NCI-H1694 treated with DMSO at 0.1 percent for 48 hours (cell line): ENCODE results near the gene SOBP.
A peak's percentile ranks its signal among the peaks of the same experiment; 100 is the strongest.

ENCODE experiments used
- DNase-seq: peaks from one replicate; lab custom pipeline; 2025; lab: John Stamatoyannopoulos, UW

Gene SOBP

DNA sequence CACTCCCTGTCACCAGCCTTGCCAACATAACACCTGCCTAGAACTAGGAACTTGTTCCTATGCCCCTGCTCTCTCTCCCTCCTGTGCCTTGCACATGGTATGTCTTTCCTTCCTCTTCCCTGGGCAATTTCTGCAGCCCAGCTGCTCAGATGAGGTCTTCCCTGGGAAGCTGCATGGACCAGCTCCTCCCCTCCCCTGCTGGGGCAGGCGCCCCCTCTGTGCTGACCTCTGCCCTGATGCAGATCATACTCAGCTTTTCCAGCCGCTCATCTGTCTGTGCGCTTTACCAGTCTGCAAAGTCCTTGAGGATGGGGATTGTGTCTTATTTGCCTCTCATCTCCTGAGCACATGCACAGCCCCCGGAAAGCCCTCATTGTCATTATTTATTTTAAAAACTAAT, 172.4 kb downstream of the SOBP start:
- no peak for DNase-seq

DNA sequence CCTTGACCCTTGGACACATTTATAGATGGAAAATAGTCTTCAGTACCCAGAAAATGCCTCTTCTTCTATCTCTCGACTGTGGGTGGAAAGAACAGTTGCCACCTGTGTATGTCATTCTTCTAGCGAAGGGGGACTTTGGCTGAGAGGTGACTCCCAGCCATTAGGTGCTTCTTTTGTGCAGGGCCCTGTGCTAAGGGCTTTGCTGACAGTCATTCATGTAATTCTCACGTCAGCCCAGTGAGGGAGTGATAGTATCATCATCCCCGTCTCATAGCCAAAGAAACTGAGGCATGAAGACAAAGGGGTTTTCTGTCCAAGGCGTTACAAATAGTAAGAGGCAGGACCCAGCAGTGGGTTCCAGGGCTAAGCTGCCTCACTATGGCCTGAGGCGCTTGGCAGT, 173.4 kb downstream of the SOBP start:
- no peak for DNase-seq

DNA sequence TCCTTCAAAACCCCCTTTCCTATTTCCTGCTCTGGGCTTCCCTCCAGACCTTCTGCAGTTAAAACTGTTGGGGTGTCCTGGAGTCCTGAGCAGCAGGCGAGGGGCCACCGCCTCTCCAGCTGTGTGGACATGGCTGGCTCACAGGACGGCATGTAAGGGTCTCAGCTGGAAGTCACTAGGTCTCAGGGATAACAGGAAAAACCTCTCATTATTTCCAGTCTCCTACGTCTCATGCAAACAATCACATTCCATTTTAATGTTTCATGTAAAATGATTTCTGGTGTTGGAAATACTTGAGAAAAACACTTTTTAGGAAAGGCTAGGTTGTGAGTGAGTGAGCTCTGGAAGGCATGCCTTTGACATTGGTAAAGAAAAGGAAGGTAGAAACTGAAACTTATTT, 175.5 kb downstream of the SOBP start:
- DNase-seq = no peak

DNA sequence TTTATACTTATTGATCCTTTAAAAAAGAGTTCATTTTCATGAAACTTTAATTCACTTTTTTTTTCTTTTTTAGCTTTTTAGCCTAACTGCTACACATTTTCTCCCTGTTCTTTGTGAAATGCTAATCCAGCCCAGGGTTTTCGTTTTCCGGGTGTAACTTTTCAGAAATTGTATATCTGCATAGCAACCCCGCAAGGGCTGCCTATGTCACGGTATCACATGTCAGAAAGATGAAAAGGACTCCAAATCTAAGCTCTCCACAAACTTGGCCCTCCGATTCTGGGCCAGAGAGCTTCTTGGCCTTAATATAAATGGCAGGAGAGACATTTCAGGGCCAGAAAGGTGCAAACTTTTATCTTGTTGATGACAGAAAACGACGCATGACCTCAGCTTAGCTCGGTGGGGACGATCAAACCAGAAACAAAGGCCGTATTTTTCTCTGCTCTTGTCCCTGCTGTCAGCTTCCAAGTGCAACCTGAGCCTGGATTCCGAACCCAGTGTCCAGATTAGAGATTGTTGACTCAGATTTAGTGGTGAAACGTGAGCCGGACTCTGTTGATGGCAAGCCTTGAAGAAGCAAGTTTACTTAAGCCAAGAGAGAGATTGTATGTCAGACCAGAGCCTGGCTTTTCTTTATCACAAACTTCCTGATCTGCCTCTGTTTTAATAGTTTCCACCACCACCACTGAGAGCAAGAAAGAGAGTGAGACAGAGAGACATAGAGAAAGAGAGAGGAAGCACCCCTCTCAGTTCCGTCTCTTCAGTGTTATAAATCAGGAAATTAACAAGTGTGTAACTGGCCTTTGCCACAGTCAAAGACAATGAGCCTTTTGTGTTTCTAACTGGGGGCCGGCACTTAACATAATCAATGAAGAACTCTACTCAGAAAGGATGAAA, 176.4 kb downstream of the SOBP start:
- DNase-seq = no peak

DNA sequence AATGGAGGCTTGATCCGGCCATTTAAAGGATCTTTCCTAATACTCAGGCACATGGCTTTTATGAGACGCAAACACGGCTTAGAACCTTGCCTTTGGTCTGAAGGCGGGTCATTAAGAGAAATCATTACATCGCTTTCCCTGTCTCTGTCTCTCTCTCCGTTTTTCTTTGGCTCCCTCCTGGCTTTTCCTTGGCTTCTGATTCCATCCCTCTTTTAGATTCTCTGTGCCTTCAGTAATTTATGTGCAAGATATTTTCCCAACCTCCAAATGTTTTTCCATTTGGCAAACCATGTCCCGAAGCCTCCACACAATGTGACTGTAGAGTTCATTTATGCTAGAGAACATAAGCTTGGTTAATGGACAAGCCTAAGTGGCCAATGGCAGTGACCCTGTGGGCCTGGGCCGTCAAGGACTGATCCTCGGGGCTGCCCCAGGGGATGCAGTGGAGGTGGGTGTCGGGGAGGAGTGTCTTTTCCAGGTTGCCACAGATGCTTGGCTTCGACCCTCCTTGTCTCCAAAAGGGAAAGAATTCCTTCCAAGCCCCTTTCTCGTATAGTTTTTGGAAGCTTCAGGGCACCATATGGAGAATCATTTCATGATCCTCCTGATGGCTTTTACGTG, 177.2 kb downstream of the SOBP start:
- DNase-seq = no peak

DNA sequence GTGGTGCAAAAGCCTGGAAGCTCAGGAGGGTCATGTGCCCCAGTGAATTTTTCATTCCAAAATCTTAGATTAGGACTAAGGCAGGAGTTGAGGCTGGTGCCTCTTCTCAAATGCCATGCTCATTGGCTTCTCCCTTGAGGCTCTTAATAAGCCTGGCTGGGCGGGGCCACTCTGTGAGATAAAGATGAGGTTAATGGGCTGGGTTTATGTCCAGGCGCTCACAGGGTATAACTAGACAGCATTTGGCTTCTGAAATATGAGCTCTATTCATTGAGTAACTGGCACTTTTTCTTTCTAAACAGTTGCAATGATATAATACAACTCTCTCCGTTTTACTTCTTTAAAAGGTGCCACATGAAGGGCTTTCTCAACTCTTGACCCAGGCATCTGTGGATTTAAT, 177.9 kb downstream of the SOBP start:
- DNase-seq = no peak

DNA sequence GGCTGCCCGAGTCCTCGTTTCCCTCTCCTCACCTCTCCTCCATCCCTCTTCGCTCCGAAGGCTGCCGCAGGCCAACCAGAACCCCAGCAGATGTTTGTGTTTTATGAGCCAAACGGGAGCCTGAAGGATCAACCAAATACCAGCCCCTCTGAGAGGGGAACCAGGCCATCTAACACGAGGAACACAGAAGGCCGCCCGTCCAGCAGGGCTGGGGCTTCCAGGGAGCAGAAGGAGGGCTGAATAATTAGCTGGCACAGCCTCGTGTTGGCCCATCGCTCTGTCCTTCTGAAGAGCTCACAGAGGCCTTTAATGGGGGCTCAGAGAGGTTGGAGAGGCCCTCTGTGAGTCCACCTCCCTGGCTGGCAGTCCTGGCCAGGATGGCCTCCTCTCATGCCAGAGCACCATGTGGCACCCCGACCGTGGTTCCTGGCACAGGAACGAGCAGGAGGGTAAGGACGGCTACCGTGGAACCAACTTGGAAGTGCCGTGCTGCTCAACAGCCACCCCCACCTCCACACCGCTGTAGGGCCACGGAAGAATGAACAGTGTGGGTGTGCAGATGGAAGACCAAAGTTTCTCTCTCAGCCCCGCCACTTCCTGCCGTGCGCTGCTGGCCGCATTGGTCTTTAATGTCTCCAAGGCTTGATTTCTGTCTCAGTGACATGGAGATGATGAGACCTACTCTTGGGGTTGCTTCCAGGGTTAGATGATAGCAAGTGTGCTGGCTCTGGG, 179.0 kb downstream of the SOBP start:
- no peak for DNase-seq

DNA sequence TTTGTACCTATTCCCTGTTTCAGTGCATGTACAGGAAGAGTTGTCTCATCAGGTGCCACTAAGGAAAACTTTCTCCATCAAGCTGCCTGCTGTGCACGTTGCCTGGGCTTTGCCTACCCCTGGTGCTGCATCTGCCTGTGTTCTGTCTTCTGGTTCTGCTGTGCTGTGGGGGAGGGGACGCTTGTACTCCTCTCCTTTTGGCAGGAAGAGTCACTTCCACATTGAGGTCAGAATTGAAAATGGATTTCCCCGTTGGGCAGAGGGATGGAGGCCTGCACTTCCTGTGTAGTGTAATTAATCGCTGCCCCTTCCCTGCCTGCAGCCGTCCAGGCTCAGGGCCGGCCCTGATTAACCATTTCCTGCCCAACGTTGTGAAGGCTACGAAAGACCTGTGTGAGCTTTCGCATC, 180.9 kb downstream of the SOBP start:
- no peak for DNase-seq

DNA sequence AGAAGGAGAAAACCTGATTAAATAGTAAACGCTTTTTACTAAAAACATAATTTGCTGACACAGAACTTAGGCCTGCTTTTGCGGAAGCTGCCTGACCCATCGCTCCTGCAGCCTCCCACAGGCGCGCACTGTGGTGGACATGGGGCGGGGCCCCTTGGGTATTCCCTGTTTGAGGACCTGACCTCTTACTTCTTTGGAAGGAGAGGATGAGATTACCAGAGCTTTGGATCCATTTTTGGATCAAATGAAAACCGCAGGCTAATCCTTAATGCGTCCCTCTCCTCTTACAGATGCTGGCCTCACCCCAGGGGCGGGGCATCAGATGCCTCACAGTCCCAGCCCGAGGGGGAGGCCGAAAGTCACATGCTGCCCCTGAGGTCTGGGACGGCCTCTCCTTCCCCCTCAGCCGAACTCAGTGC, 183.2 kb downstream of the SOBP start:
- DNase-seq = no peak

DNA sequence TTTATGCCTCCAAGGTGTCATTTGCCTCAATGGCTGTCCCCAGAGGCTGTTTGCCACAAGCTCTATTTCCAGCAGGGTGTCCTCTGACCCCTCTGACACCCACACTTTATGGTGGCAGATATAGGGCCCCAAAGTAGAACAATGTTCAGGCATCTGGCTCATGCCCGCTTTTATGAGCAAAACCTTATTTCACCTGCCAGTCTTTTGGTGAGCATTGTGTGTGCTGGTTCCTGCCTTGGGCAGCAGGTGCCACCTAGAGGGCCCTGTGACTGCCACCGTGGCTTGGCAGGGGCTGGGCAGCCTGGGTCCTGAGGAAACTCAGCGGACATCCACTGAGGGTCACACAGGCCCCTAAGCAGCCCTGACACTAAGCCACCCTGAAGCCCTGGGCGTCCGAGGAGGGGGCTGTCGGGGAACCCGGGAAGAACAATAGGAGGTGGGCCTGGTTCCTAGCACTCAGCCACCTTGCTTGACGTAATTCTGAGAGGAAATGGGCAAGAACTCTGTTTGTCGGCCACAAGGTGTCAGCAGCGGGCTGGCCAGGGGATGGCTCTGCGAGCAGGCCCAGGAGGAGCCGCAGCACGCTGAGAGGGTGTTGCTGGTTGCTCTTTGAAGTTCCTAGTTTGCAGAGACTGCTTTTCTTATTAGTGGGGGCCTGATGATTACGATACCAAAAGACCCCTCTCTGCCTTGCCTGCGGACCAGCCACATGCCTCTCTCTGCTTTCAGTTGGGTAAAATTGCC, 185.2 kb downstream of the SOBP start:
- peak; percentile 72 for DNase-seq

DNA sequence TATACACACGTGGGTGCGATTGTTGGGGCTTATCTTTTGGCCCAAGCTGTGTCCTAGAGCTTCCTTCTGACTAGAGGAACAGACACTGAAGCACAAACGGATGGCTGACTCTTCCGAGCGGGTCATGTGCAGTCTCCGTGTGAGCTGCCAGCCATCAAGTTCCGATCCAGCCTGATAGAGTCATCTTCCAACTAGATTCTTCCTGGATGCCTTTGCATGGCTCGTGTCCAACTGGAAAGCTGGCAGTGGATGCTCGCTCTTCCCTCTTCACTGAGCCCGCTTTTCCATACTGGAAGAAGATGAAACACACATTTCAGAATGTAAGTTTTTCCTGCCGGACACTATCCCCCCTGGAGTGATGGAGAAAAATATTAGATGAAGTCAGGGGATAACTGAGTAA, 186.1 kb downstream of the SOBP start:
- no peak for DNase-seq

DNA sequence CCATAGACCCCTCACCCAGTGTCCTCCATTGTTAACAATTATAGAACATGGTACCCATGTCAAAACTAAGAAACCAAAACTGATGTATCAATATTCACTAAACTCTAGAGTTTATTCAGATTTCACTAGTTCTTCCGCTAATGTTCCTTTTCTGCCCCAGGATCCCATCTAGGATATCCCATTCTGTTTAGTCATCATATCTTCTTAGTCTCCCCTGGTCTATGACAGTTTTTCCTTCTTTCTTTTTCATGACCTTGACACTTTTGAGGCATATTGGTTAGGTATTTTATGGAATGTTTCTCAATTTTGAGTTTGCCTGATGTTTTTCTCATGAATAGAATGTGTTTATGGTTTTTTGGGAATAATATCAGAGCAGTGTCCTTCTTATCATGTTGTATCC, 187.5 kb downstream of the SOBP start:
- DNase-seq = no peak

DNA sequence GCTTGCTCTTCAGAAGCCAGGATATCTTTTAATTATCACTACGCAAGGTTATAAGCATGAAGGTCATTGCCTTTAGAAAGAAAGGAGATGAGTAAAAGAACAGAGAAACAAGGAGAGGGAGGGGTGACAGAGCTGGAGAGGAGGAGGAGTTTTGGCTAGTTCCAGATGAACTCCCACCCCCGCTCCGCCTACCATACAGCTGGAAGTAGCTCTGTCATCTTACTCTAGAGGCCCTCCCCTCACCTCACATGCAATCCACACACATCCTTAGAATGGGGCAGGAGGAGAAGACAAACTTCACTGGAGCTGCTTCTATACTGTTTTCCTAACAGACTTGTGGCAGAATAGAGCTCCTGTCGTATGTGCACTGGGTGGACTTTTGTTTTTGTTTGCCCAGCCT, 189.5 kb downstream of the SOBP start:
- DNase-seq = no peak

DNA sequence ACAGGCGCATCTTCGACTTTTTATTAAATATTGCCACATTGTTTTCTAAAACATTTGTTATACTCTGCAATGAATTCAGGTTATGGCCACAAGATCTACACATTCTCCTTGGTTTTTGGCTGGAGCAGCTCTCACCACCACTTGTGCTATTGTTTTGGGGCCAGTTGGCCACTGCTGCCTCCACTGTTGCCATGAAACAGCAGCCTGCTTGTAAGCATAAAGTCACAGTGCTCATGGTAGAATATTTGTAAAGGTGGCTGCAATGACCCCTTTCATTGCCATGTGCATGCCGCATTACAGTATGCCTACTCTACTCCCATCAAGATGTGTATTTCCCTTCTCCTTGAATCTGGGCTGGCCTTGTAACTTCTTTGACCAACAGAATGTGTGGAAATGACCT, 192.8 kb downstream of the SOBP start:
- no peak for DNase-seq

DNA sequence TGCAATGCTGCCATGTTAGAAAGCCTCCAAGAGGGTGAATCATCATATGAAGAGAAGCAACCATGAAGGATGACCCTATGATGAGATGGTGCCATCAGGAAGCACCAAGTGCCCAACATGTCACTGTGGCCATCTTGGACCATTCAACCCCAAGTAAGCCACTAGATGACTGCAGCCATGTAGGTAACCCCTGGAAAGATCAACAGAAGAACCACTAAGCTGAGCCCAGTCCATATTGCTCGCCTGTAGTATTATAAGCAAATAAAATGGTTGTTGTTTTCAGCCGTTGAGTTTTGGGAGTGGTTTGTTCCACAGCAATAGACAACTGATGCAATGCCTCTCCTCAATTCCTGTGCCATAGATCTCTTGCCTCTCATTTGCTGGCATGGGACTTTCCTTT, 193.3 kb downstream of the SOBP start:
- no peak for DNase-seq

DNA sequence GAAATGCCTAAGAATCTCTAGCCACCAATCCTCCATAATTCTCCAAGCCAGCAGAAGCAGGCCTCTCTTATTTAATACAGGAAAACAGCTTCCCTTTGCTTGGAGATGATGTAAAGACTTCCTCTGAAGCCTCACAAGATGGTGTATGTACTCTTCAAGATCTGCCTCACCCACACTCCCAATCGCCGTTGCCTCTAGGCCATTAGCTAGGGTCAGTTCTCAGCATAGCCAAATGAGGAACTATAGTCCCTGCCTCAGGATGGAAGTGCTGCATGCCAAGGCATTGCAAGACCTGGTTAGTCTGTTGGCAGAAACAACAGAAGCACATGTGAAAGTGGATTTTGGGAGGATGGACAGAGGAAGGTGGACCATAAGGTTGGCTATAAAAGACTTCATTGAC, 195.1 kb downstream of the SOBP start:
- no peak for DNase-seq

DNA sequence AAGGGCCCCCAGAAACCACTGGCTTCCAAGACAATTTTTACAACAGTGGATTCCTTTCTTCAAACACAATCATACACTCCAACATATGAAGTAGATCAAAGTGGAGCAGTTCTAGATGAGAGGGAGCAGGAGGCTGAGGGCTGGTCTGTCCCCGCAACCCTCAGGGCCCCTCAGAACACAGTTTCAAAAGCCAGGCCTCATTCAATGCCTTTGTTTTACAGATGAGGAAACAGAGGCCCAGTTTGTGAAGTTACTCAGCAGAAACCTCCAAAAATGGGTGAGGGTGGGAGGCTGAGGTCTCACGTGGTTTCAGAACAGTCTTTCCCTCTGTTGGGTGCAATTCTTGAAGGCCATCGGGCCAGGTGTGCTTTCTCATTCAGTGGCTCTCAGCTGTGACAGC, 199.3 kb downstream of the SOBP start:
- no peak for DNase-seq

DNA sequence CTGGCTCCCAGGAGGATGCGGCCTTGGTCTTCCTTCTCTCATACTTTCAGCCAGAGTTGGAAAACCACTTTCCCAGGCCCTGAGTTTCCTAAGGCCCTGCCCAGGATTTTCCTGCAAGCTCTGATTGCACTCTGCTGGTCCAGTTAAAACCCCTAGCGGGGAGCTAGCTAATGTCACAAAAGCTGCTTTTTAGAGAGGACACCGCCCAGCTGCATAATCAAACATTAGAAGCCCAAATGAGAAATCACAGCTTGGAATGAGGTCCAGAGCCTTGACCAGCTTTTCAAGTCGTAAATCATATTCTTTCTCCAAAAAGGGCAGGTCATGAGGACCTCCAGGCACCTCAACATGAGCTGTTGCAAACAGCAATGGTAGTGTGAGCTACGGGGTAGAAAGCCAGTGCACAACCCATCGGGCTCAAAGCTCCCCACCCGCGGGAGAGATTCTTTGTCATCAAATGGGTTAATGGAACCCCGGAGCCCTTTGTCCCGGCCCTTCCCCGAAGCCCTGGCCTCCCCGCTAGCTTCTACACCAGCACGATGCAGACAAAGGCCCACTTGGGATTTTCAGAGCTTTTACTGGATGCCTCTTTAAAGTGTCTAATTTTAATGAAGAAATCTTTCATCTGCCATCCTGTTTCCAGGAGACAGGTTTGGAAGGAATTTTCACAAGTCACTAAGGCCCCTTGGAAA, 200.2 kb downstream of the SOBP start:
- no peak for DNase-seq

DNA sequence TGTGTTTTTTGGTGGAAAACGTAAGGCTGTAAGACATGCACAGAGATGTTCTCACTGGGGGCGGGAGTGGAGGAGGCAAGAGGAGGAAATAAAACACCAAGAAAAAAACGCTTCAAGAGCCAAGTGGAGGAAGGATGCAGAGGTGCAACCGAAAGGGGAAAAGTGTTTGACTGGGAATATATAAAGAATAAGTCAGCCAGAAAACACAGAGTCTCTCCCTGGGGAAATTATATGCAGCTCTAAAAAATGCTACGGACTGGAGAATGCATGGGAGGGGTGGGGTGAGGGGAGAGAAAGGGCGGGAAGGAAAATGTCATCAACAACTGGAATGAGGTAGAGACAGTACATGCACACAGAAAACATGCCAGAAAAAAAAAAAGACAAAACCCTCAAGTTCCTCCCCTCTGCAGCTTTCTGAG, 200.7 kb downstream of the SOBP start:
- no peak for DNase-seq

DNA sequence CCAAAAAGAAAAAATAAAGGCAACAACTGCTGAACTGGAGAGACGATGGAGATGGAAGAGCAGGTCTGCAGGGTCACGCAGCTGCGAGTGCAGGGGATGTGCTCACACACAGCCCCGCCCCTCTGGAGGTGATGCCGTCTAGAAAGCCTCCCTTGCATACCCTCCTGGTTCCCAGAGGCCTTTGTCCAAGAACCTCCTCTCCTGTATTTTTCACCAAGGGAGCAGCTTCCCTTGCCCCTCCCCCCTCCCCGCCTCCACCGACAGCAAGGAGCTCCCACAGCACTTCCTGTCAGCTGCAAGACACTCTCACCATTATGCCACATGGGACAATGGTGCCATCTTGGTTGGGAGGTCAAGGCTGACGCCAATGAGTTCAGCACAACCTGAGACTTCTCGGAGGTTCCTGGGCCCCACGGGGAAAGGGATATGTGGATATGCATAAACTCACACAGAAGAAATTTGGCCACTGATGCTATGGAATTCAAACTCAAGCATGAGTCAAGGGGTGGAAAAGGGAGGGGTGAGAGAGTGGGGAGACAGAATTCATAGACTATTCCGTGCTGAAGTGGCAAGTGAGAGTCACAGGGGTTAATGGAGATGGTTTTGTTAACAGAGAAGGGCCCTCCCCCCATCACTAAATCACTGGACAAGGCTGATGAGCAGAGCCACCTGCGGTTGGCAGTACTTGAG, 201.3 kb downstream of the SOBP start:
- DNase-seq = no peak

DNA sequence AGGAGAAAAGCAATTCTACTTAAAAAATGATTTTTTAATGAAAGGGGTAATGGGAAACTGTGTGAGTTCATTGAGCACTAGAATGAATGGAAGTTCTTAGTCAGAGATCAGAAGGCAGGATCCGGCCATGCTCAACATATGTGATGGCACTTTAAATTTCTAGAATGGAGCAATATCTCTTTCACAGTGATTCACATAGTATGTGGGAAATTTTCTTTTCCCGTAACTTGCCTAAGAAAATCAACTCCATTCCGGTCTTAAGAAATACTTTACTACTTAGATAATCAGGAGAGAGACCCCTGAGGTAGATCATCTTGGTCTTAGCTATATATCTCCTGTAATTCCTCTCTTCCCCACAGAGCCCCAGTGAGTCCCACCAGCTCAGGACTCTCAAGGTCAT, 202.4 kb downstream of the SOBP start:
- no peak for DNase-seq
